Gastrocnemius medialis (tissue), 4 donors: Measurements from ENCODE around the gene PRPF40A.

Experiments
- POLR2A ChIP-seq, 2 donors: fragments of 450-650 bp; IDR thresholded peaks; one replicate each; pipeline ENCODE4 v1.6.1; 2017; ENCODE audit warnings: antibody characterized with exemption in 2 of 2, mild to moderate bottlenecking in 2 of 2, moderate library complexity in 2 of 2
- TF ChIP-seq, protein P1 (sequence below), 5 experiments: fragments of 450-650 bp in 3 of 5; fragments of 200-600 bp in 2 of 5; sonication (generic) in 2 of 5; IDR thresholded peaks in 4 of 5; conservative IDR thresholded peaks in 1 of 5; 1 replicate in 4 of 5; 2 replicates in 1 of 5; pipeline ENCODE4 v1.5.1; 2016 to 2019; ENCODE audit warnings: antibody characterized with exemption in 5 of 5, mild to moderate bottlenecking in 3 of 5, moderate library complexity in 3 of 5

DNA sequence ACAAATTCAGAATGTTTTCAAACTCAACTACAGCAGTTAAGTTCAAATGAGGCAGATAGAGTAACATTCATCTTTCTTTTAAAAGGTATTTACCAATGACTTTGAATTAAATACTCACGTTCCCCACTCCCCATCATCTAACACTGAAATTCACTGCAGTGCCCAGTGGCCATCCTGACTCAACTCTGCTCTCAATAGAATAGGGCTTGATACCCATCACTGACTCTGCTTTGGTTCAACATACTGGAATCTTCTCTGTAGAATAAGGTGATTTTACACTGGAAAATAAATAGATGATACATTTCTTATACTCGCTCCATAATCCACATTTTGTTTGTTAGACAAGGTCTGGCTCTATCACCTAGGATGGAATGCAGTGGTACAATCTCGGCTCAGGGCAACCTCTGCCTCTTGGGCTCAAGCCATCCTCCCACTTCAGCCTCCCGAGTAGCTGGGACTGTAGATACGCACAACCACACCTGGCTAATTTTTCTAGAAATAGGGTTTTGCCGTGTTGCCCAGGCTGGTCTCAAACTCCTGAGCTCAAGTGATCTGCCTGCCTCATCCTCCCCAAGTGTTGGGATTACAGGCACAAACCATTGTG lies 66.4 kb downstream of the PRPF40A start:
- TF ChIP-seq, protein P1, sequence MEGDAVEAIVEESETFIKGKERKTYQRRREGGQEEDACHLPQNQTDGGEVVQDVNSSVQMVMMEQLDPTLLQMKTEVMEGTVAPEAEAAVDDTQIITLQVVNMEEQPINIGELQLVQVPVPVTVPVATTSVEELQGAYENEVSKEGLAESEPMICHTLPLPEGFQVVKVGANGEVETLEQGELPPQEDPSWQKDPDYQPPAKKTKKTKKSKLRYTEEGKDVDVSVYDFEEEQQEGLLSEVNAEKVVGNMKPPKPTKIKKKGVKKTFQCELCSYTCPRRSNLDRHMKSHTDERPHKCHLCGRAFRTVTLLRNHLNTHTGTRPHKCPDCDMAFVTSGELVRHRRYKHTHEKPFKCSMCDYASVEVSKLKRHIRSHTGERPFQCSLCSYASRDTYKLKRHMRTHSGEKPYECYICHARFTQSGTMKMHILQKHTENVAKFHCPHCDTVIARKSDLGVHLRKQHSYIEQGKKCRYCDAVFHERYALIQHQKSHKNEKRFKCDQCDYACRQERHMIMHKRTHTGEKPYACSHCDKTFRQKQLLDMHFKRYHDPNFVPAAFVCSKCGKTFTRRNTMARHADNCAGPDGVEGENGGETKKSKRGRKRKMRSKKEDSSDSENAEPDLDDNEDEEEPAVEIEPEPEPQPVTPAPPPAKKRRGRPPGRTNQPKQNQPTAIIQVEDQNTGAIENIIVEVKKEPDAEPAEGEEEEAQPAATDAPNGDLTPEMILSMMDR (IDR thresholded peaks at IDR 0.05 in 4 of 5, conservative IDR thresholded peaks at IDR 0.05 in 1 of 5), result no peak
- no peak for TF ChIP-seq POLR2A (IDR thresholded peaks at IDR 0.05)
